MM.1S (cell line): Measurements from ENCODE around the gene PASK.

Source experiments
- EZH2 ChIP-seq: fragments of 300-600 bp; sonication (generic); optimal IDR thresholded peaks from 2 replicates; pipeline ENCODE3; 2017; ENCODE audit warnings: low read depth, mild to moderate bottlenecking, antibody characterized with exemption, low read length, mixed read lengths
- EZH2phosphoT487 ChIP-seq: fragments of 300-600 bp; sonication (generic); IDR thresholded peaks from 2 replicates; pipeline ENCODE4 v1.6.1; 2018; ENCODE audit warnings: antibody characterized with exemption, low read length
- TF ChIP-seq, protein P1 (sequence below): fragments of 300-600 bp; sonication (generic); IDR thresholded peaks from 2 replicates; pipeline ENCODE4 v1.5.1; 2016; ENCODE audit warnings: antibody characterized with exemption, low read length, mixed read lengths

DNA sequence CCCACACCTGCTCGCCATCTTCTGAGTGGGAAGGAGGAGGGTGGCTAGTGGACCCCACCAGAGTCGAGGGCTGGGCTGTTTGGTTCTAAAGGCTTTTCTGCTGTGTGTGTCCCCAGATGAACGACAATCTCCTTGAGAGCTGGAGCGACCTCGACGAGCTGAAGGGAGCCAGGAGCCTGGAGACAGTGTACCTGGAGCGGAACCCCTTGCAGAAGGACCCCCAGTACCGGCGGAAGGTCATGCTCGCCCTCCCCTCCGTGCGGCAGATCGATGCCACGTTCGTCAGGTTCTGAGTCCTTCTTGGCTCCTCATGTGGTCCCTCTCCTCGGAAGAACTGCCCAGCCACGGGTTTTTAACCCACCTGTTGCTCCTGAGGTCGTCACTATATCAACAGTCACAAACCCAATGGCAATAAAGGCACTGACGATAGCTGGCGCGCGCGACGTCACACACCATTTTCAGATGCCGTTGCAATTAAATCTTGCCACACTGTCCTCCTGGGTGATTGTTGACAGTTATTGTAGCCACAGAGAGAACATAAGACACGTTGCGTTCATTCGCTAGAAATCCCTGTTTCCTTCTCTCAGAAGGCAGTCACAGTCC is 33.4 kb upstream of the PASK start:
- TF ChIP-seq, protein P1, sequence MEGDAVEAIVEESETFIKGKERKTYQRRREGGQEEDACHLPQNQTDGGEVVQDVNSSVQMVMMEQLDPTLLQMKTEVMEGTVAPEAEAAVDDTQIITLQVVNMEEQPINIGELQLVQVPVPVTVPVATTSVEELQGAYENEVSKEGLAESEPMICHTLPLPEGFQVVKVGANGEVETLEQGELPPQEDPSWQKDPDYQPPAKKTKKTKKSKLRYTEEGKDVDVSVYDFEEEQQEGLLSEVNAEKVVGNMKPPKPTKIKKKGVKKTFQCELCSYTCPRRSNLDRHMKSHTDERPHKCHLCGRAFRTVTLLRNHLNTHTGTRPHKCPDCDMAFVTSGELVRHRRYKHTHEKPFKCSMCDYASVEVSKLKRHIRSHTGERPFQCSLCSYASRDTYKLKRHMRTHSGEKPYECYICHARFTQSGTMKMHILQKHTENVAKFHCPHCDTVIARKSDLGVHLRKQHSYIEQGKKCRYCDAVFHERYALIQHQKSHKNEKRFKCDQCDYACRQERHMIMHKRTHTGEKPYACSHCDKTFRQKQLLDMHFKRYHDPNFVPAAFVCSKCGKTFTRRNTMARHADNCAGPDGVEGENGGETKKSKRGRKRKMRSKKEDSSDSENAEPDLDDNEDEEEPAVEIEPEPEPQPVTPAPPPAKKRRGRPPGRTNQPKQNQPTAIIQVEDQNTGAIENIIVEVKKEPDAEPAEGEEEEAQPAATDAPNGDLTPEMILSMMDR: no peak
- no peak for TF ChIP-seq EZH2phosphoT487
- TF ChIP-seq EZH2: no peak
